ENCODE results near the gene NMNAT1.

The NMNAT1 gene

DNA sequence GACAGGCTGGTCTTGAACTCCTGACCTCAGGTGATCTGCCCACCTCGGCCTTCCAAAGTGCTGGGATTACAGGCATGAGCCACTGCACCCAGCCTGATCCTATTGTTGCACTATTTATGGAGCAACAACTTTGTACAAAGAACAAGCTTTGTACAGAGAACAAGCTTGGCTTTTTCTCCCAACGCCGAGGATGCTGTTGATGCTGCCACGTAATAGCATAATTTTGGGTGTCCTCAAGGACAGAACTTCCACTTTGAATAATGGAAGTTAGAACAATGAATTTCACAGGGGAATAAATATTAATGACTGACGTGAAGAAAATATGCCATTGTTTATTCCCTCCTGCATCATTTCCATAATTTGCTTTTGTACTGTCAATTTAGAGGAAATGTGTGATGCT lies 41.0 kb downstream of the NMNAT1 start:
- no peak for ATAC-seq (ENCODE audit: insufficient read depth, low read depth)
- H2AFZ ChIP-seq (ENCODE audit: low read depth, low read length), result no peak overlapping the region

DNA sequence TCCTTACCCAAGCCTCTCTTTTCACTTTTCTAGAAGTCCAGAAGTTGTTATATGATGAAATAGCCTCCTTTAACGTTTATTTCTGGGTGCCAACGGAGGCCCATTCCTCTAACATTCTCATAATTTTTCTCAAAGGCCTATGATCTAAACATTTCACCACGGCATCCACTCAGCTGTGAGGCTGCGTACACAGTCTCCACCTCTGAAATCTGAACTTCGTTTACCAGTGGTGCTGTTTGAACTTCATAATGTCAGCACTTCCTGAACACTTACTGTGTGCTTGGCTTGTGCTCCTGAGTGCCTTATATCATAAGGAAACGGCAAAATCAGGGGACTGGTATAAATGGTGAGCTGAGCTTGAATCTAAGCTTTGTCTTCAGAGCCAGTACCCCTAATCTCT lies 41.7 kb downstream of the NMNAT1 start:
- H3K79me2 ChIP-seq (ENCODE audit: insufficient read depth, low read length), result no peaks in the 10 kb centered on the region
- H3K4me3 ChIP-seq (ENCODE audit: low read depth in 1 of 2, low read length in 2 of 2), result no peak overlapping the region
- no peaks in the 10 kb centered on the region for H3K9me3 ChIP-seq (ENCODE audit: insufficient read depth, low read length, severe bottlenecking)
- H3K4me2 ChIP-seq (ENCODE audit: insufficient read depth, low read length), result no peak overlapping the region
- no peaks in the 10 kb centered on the region for H3K27me3 ChIP-seq (ENCODE audit: insufficient read depth, low read length, poor library complexity)
- peaks cover 7% of the 10 kb centered on the region for H3K36me3 ChIP-seq (ENCODE audit: insufficient read depth, low read length)
- TF ChIP-seq EZH2 (IDR thresholded peaks at IDR 0.05; ENCODE audit: borderline replicate concordance, low read depth, low read length, severe bottlenecking), result no peak
- TF ChIP-seq, protein P1, sequence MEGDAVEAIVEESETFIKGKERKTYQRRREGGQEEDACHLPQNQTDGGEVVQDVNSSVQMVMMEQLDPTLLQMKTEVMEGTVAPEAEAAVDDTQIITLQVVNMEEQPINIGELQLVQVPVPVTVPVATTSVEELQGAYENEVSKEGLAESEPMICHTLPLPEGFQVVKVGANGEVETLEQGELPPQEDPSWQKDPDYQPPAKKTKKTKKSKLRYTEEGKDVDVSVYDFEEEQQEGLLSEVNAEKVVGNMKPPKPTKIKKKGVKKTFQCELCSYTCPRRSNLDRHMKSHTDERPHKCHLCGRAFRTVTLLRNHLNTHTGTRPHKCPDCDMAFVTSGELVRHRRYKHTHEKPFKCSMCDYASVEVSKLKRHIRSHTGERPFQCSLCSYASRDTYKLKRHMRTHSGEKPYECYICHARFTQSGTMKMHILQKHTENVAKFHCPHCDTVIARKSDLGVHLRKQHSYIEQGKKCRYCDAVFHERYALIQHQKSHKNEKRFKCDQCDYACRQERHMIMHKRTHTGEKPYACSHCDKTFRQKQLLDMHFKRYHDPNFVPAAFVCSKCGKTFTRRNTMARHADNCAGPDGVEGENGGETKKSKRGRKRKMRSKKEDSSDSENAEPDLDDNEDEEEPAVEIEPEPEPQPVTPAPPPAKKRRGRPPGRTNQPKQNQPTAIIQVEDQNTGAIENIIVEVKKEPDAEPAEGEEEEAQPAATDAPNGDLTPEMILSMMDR (IDR thresholded peaks at IDR 0.05; ENCODE audit: borderline replicate concordance, extremely low read depth, low read length, poor library complexity, severe bottlenecking), result no peak
- H3K9ac ChIP-seq (ENCODE audit: low read depth, low read length), result no peak overlapping the region
- no peaks in the 10 kb centered on the region for H3K4me1 ChIP-seq (ENCODE audit: insufficient read depth, low read length)
- ATAC-seq (ENCODE audit: insufficient read depth, low read depth) (no peak), DNase-seq (no peak)
- no peak overlapping the region for H3K27ac ChIP-seq (ENCODE audit: low read length)
- no peaks in the 10 kb centered on the region for H4K20me1 ChIP-seq (ENCODE audit: insufficient read depth, low read length)
- no peak overlapping the region for H2AFZ ChIP-seq (ENCODE audit: low read depth, low read length)

More for the DNA sequence above, 41.0 kb downstream of the NMNAT1 start:
- Histone ChIP-seq H3K4me1 (ENCODE audit: insufficient read depth, low read length) (no peaks in the 10 kb centered on the region), H3K79me2 (ENCODE audit: insufficient read depth, low read length) (no peaks in the 10 kb centered on the region), H3K27me3 (ENCODE audit: insufficient read depth, low read length, poor library complexity) (no peaks in the 10 kb centered on the region), H3K9me3 (ENCODE audit: insufficient read depth, low read length, severe bottlenecking) (no peaks in the 10 kb centered on the region), H4K20me1 (ENCODE audit: insufficient read depth, low read length) (no peaks in the 10 kb centered on the region), H3K4me3 (ENCODE audit: low read depth in 1 of 2, low read length in 2 of 2) (no peak overlapping the region), H3K27ac (ENCODE audit: low read length) (no peak overlapping the region), H3K9ac (ENCODE audit: low read depth, low read length) (no peak overlapping the region), H3K4me2 (ENCODE audit: insufficient read depth, low read length) (no peak overlapping the region), H3K36me3 (ENCODE audit: insufficient read depth, low read length) (peaks cover 7% of the 10 kb centered on the region)
- no peak for DNase-seq
- TF ChIP-seq, protein P1 (IDR thresholded peaks at IDR 0.05; ENCODE audit: borderline replicate concordance, extremely low read depth, low read length, poor library complexity, severe bottlenecking), result no peak
- TF ChIP-seq EZH2 (IDR thresholded peaks at IDR 0.05; ENCODE audit: borderline replicate concordance, low read depth, low read length, severe bottlenecking), result no peak

DNA sequence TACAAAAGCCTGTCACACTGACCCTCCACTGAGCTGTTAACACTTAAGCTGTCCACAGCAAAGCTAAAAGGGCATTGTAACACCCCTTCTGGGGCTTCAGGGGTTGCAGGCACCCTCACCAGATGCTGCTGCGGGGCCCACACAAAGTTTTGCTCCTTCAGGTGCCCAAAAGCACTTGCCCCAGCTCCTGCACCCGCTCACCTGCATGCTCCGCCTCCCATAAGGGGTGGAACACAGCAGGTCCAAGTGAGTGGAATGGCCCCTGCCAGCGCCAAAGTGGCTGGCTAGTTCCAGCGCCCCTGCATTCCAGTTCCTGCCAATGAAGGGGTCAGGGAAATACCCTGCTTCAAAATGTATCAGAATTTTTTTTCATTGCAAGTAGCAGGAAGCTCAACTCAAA lies 46.5 kb downstream of the NMNAT1 start:
- ATAC-seq (ENCODE audit: insufficient read depth, low read depth) (no peak), DNase-seq (no peak)
- TF ChIP-seq, protein P1 (IDR thresholded peaks at IDR 0.05; ENCODE audit: borderline replicate concordance, extremely low read depth, low read length, poor library complexity, severe bottlenecking), result no peak
- no peak for TF ChIP-seq EZH2 (IDR thresholded peaks at IDR 0.05; ENCODE audit: borderline replicate concordance, low read depth, low read length, severe bottlenecking)
- no peak overlapping the region for H3K27ac ChIP-seq (ENCODE audit: low read length)
- no peaks in the 10 kb centered on the region for H3K4me1 ChIP-seq (ENCODE audit: insufficient read depth, low read length)
- H3K4me2 ChIP-seq (ENCODE audit: insufficient read depth, low read length), result no peak overlapping the region
- no peaks in the 10 kb centered on the region for H3K79me2 ChIP-seq (ENCODE audit: insufficient read depth, low read length)
- no peaks in the 10 kb centered on the region for H3K27me3 ChIP-seq (ENCODE audit: insufficient read depth, low read length, poor library complexity)
- H3K9ac ChIP-seq (ENCODE audit: low read depth, low read length), result no peak overlapping the region
- no peaks in the 10 kb centered on the region for H4K20me1 ChIP-seq (ENCODE audit: insufficient read depth, low read length)
- H3K9me3 ChIP-seq (ENCODE audit: insufficient read depth, low read length, severe bottlenecking), result no peaks in the 10 kb centered on the region
- no peak overlapping the region for H3K4me3 ChIP-seq (ENCODE audit: low read depth in 1 of 2, low read length in 2 of 2)
- H2AFZ ChIP-seq (ENCODE audit: low read depth, low read length), result no peak overlapping the region
- H3K36me3 ChIP-seq (ENCODE audit: insufficient read depth, low read length), result no peaks in the 10 kb centered on the region

DNA sequence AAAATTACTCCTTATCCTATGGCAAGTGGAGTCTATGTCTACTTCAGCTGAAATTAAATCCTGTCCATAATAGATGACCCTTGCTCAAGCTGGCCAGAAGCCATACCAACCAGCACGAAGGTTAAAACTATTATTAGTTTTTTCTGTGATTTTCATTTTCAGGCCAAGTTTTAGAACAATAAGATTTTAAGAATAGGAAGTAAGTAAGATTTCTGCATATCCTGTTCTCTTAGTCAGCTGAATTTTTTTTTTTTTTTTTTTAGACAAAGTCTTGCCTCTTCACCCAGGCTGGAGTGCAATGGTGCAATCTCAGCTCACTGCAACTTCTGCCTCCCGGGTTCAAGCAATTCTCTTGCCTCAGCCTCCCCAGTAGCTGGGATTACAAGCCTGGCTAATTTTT lies 47.7 kb downstream of the NMNAT1 start:
- Histone ChIP-seq H3K27ac (ENCODE audit: low read length) (no peak overlapping the region), H3K79me2 (ENCODE audit: insufficient read depth, low read length) (no peaks in the 10 kb centered on the region), H3K4me3 (ENCODE audit: low read depth in 1 of 2, low read length in 2 of 2) (no peak overlapping the region), H3K4me2 (ENCODE audit: insufficient read depth, low read length) (no peak overlapping the region), H3K4me1 (ENCODE audit: insufficient read depth, low read length) (no peaks in the 10 kb centered on the region), H3K27me3 (ENCODE audit: insufficient read depth, low read length, poor library complexity) (no peaks in the 10 kb centered on the region), H3K36me3 (ENCODE audit: insufficient read depth, low read length) (no peaks in the 10 kb centered on the region), H4K20me1 (ENCODE audit: insufficient read depth, low read length) (no peaks in the 10 kb centered on the region), H2AFZ (ENCODE audit: low read depth, low read length) (no peak overlapping the region), H3K9ac (ENCODE audit: low read depth, low read length) (no peak overlapping the region), H3K9me3 (ENCODE audit: insufficient read depth, low read length, severe bottlenecking) (no peaks in the 10 kb centered on the region)
- no peak for TF ChIP-seq EZH2 (IDR thresholded peaks at IDR 0.05; ENCODE audit: borderline replicate concordance, low read depth, low read length, severe bottlenecking)
- no peak for ATAC-seq (ENCODE audit: insufficient read depth, low read depth)
- DNase-seq, result no peak

Data from DND-41 (cell line).